ENCODE measurements around the gene BMPR1A.

BMPR1A gene

GRCh38 chr10:86770412-86770960 lies 14.1 kb downstream of the BMPR1A start:
- no peak for DNase-seq (ENCODE audit: low read depth)
- TF ChIP-seq CTCF (IDR thresholded peaks at IDR 0.05; ENCODE audit: low read length, missing control alignments): no peak
- H3K4me3 ChIP-seq (replicated peaks; ENCODE audit: low read depth, low read length): no peak overlapping the region

GRCh38 chr10:86773498-86773897 lies 17.1 kb downstream of the BMPR1A start:
- TF ChIP-seq CTCF (IDR thresholded peaks at IDR 0.05; ENCODE audit: low read length, missing control alignments): no peak
- no peak for DNase-seq (ENCODE audit: low read depth)
- no peak overlapping the region for H3K4me3 ChIP-seq (replicated peaks; ENCODE audit: low read depth, low read length)

- H3K4me3 ChIP-seq (replicated peaks; ENCODE audit: low read depth, low read length): no peak overlapping the region
- peak; percentile 52 for DNase-seq (ENCODE audit: low read depth)
- TF ChIP-seq CTCF (IDR thresholded peaks at IDR 0.05; ENCODE audit: low read length, missing control alignments): no peak
These were observed 18.8 kb downstream of the BMPR1A start for GRCh38 chr10:86775056-86775869.

GRCh38 chr10:86775870-86776180 lies 19.4 kb downstream of the BMPR1A start:
- no peak overlapping the region for H3K4me3 ChIP-seq (replicated peaks; ENCODE audit: low read depth, low read length)
- TF ChIP-seq CTCF (IDR thresholded peaks at IDR 0.05; ENCODE audit: low read length, missing control alignments): no peak
- no peak for DNase-seq (ENCODE audit: low read depth)

GRCh38 chr10:86779220-86780017 lies 23.0 kb downstream of the BMPR1A start:
- H3K4me3 ChIP-seq (replicated peaks; ENCODE audit: low read depth, low read length): no peak overlapping the region
- no peak for TF ChIP-seq CTCF (IDR thresholded peaks at IDR 0.05; ENCODE audit: low read length, missing control alignments)
- DNase-seq (ENCODE audit: low read depth): peak; percentile 59

- no peak for TF ChIP-seq CTCF (IDR thresholded peaks at IDR 0.05; ENCODE audit: low read length, missing control alignments)
- no peak for DNase-seq (ENCODE audit: low read depth)
- no peak overlapping the region for H3K4me3 ChIP-seq (replicated peaks; ENCODE audit: low read depth, low read length)
These were observed 26.4 kb downstream of the BMPR1A start for GRCh38 chr10:86782701-86783418.
